DOHH2 (cell line): ENCODE results near the gene SSNA1.

Source experiments
- H3F3A ChIP-seq: fragments of 200-600 bp; sonication (generic), shearing (Covaris generic); 2 replicates; pipeline ENCODE4 v1.6.0; 2016; ENCODE audit warnings: antibody characterized with exemption, mild to moderate bottlenecking; ENCODE audit not compliant: control insufficient read depth, insufficient read depth
- H3K27ac ChIP-seq: fragments of 200-600 bp; sonication (generic); 2 replicates; pipeline ENCODE4 v1.5.1; 2014; ENCODE audit warnings: low read depth, mild to moderate bottlenecking, low read length, moderate library complexity
- H3K27me3 ChIP-seq: fragments of 200-600 bp; sonication (generic); 2 replicates; pipeline ENCODE4 v1.6.1; 2014; ENCODE audit warnings: mild to moderate bottlenecking, low read length, mixed read lengths; ENCODE audit not compliant: control insufficient read depth
- H3K36me3 ChIP-seq: fragments of 200-600 bp; sonication (generic); 2 replicates; pipeline ENCODE4 v1.6.1; 2014; ENCODE audit warnings: mild to moderate bottlenecking, low read length, moderate library complexity, mixed read lengths; ENCODE audit not compliant: control insufficient read depth
- H3K4me1 ChIP-seq: fragments of 200-600 bp; sonication (generic); 2 replicates; pipeline ENCODE4 v1.6.1; 2014; ENCODE audit warnings: mild to moderate bottlenecking, low read length, mixed read lengths; ENCODE audit not compliant: control insufficient read depth
- H3K4me2 ChIP-seq: fragments of 200-600 bp; sonication (generic); 2 replicates; pipeline ENCODE4 v1.6.0; 2014; ENCODE audit warnings: mild to moderate bottlenecking, low read length, moderate library complexity
- H3K4me3 ChIP-seq: fragments of 200-600 bp; sonication (generic); 2 replicates; pipeline ENCODE4 v1.5.1; 2014; ENCODE audit warnings: mild to moderate bottlenecking, low read length, mixed read lengths
- H3K79me2 ChIP-seq: fragments of 200-600 bp; sonication (generic); 2 replicates; pipeline ENCODE4 v1.6.1; 2014; ENCODE audit warnings: mild to moderate bottlenecking, low read length, mixed read lengths; ENCODE audit not compliant: control insufficient read depth
- H3K9me2 ChIP-seq: fragments of 200-600 bp; sonication (generic); replicated peaks from 2 replicates; pipeline ENCODE4 v1.6.1; 2014; ENCODE audit warnings: mild to moderate bottlenecking, low read length, mixed read lengths; ENCODE audit not compliant: control insufficient read depth
- H3K9me3 ChIP-seq: fragments of 200-600 bp; sonication (generic); 2 replicates; pipeline ENCODE4 v1.6.1; 2014; ENCODE audit warnings: antibody characterized with exemption, low read length, mixed read lengths; ENCODE audit not compliant: control insufficient read depth, insufficient read depth
- H4K20me1 ChIP-seq: fragments of 200-600 bp; sonication (generic); 2 replicates; pipeline ENCODE4 v1.6.0; 2014; ENCODE audit warnings: low read depth, mild to moderate bottlenecking, antibody characterized with exemption, low read length, moderate library complexity; ENCODE audit not compliant: control insufficient read depth, insufficient read depth
- EZH2phosphoT487 ChIP-seq: fragments of 200-600 bp; sonication (generic); IDR thresholded peaks from 2 replicates; pipeline ENCODE4 v1.6.1; 2017; ENCODE audit warnings: borderline replicate concordance, mild to moderate bottlenecking, antibody characterized with exemption, low read length, moderate library complexity, mixed read lengths
- TF ChIP-seq, protein P1 (sequence below): fragments of 200-600 bp; sonication (generic); IDR thresholded peaks from one replicate; pipeline ENCODE4 v1.5.1; 2014; ENCODE audit warnings: antibody characterized with exemption, mild to moderate bottlenecking, low read depth, low read length; ENCODE audit not compliant: poor library complexity, severe bottlenecking

SSNA1 gene

DNA sequence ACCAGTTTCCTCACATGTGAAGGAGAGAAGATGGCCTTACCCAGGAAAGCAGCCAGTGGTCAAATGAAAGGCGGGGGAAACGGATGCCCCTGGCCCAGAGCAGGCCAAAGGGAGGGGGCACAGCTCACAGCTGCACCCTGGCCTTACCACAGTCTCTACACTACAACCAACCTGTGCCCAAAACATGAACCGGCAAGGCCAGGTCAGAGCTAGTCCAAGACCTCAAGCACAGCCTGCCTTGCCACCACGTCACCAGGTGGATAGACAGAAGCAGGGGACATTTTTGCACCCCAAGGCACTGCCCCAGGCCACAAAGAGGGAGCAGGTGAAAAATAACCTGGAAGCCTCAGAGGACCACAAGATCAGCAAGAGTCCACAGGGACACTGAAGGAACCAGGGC, 45.0 kb upstream of the SSNA1 start:
- Histone ChIP-seq H3K9me2 (no peaks in the 10 kb centered on the region), H3K4me2 (no peak overlapping the region), H4K20me1 (no peaks in the 10 kb centered on the region), H3K27me3 (peaks cover 23% of the 10 kb centered on the region; the same call in 1 of the 2 replicates), H3K36me3 (no peaks in the 10 kb centered on the region), H3K27ac (no peak overlapping the region), H3K79me2 (no peaks in the 10 kb centered on the region), H3K4me3 (no peak overlapping the region), H3F3A (no peaks in the 10 kb centered on the region), H3K4me1 (peaks cover 4% of the 10 kb centered on the region; the same call in 1 of the 2 replicates), H3K9me3 (no peaks in the 10 kb centered on the region)
- TF ChIP-seq, protein P1, sequence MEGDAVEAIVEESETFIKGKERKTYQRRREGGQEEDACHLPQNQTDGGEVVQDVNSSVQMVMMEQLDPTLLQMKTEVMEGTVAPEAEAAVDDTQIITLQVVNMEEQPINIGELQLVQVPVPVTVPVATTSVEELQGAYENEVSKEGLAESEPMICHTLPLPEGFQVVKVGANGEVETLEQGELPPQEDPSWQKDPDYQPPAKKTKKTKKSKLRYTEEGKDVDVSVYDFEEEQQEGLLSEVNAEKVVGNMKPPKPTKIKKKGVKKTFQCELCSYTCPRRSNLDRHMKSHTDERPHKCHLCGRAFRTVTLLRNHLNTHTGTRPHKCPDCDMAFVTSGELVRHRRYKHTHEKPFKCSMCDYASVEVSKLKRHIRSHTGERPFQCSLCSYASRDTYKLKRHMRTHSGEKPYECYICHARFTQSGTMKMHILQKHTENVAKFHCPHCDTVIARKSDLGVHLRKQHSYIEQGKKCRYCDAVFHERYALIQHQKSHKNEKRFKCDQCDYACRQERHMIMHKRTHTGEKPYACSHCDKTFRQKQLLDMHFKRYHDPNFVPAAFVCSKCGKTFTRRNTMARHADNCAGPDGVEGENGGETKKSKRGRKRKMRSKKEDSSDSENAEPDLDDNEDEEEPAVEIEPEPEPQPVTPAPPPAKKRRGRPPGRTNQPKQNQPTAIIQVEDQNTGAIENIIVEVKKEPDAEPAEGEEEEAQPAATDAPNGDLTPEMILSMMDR: no peak
- no peak for TF ChIP-seq EZH2phosphoT487

DNA sequence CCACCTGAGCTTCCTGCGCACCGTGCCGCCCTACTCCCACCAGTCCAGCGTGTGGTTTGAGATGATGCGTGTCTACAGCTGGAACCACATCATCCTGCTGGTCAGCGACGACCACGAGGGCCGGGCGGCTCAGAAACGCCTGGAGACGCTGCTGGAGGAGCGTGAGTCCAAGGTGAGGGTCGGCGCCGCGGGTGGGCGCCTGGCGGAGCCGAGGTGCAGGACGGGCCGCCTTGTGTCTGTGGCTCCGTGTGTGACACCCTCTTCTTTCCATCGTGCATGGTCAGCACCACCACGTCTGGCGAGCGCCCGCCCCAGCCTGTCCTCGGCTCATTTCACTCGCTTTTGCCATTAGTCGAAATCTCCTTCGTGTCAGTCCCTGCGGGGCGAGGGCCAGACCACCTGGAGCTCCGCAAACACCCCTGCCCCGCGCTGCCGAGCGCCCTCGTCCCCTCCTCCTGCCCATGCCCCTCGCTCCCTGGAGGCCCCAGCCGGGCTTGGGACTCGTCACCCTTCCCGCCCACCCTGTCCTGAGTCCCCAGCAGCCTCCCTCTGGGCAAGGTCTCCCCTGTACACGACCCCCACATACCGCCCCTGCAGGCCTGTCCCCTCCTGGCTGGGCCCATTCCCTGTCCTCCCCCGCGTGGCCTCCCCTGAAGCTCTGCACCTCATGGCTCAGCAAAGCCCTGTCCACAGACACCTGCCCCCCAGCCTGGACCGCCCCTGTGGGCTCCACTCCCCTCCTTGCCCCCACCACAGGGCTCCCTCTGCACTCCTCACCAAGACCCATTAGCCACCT, 42.5 kb upstream of the SSNA1 start:
- Histone ChIP-seq H3K9me3 (no peaks in the 10 kb centered on the region), H3K79me2 (no peaks in the 10 kb centered on the region), H3K9me2 (no peaks in the 10 kb centered on the region), H3K27me3 (peaks cover 17% of the 10 kb centered on the region; the same call in 1 of the 2 replicates), H3F3A (peaks cover 2% of the 10 kb centered on the region; the same call in 1 of the 2 replicates), H3K4me3 (no peak overlapping the region), H3K4me2 (no peak overlapping the region), H4K20me1 (no peaks in the 10 kb centered on the region), H3K36me3 (no peaks in the 10 kb centered on the region), H3K4me1 (peaks cover 14% of the 10 kb centered on the region), H3K27ac (no peak overlapping the region)
- no peak for TF ChIP-seq EZH2phosphoT487
- TF ChIP-seq, protein P1: no peak

GRCh38 chr9:137146527-137146918, 42.0 kb upstream of the SSNA1 start:
- Histone ChIP-seq H3K4me2 (no peak overlapping the region), H3K27me3 (peaks cover 16% of the 10 kb centered on the region; the same call in 1 of the 2 replicates), H3K36me3 (no peaks in the 10 kb centered on the region), H3K9me2 (no peaks in the 10 kb centered on the region), H3K9me3 (no peaks in the 10 kb centered on the region), H3K4me1 (peaks cover 18% of the 10 kb centered on the region), H3K27ac (no peak overlapping the region), H3F3A (peaks cover 2% of the 10 kb centered on the region; the same call in 1 of the 2 replicates), H3K4me3 (no peak overlapping the region), H4K20me1 (no peaks in the 10 kb centered on the region), H3K79me2 (no peaks in the 10 kb centered on the region)
- TF ChIP-seq, protein P1: no peak
- TF ChIP-seq EZH2phosphoT487: no peak
